Left renal cortex interstitium (tissue), 4 donors: ENCODE data around the gene RPRD1A. TPM values are rescaled to one million over a fixed set of nuclear protein-coding genes. Genes with fewer than 3 reads are reported as not detected.
"Not testable (repeated sequence)": the region's sequence is repeated elsewhere in the genome, so short reads cannot be mapped to it uniquely, and the experiment has no call there.

Experiments
- DNase-seq, 4 donors: peaks; one replicate each; pipeline ENCODE4 v3.0.0-alpha.2; 2013; ENCODE audit warnings: low read depth in 4 of 4, low spot score in 2 of 4, missing footprints in 1 of 4
- polyA plus RNA-seq, 4 donors: library from polyadenylated mRNA; unstranded; fragments of 120-200 nt; gene quantifications; one replicate each; pipeline ENCODE4 v1.2.1, GENCODE V29; 2013; ENCODE audit not compliant: insufficient read length in 4 of 4

The RPRD1A gene
- polyA plus RNA-seq, 4 donors, result 63.0 to 76.7 (median 66.7) TPM

DNA sequence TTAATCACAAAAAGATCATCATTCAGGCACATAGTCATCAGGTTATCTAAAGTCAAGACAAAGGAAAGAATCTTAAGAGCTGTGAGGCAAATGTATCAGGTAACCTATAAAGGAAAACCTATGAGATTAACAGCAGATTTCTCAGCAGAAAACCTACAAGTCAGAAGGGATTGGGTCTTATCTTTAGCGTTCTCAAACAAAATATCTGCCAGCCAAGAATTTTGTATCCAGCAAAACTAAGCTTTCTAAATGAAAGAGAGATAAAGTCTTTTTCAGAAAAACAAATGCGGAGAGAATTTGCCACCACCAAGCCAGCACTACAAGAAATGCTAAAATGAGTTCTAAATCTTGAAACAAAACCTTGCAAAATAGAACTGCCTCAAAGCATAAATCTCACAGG lies 13.8 kb upstream of the RPRD1A start:
- DNase-seq, result not testable (repeated sequence)

DNA sequence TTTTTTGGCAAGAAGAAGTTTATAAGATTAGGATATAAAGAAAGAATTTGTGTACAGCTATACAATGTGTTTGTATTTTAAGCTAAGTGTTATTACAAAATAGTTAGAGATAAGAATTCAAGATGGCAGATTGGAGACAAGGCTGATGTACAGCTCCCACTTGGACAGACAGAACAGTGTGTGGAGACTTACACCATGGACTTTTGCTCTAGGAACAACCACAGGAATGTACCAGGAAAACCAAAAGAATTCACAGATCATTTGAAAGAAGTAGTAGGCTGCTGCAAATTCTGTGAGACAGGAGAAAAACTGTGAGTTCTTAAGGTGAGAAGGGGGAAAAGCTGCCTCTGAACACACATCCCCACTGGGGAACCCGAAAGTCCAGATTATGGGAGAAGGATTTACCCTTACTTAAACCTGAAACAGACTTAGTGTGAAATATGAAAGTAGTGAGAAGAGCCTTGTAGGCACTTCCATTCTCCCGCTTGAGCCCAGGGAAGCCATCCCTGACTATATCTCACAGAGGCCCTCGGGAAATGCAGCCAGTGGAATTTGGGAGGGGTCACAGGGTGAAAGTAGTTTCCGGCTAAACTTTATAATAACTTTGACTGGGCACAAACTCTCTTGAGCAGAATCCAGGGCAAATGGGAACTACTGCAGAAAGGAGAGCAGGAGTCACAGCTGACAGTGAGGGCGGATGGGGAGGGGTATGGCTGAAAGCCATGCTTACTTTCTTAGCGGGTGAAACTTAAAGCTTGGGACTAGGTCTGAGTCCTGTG lies 11.6 kb upstream of the RPRD1A start:
- DNase-seq, result no peak

DNA sequence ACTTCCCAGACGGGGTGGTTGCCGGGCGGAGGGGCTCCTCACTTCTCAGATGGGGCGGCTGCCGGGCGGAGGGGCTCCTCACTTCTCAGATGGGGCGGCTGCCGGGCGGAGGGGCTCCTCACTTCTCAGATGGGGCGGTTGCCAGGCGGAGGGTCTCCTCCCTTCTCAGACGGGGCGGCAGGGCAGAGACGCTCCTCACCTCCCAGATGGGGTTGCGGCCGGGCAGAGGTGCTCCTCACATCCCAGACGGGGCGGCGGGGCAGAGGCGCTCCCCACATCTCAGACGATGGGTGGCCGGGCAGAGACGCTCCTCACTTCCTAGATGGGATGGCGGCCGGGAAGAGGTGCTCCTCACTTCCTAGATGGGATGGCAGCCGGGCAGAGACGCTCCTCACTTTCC lies 10.4 kb upstream of the RPRD1A start:
- not testable (repeated sequence) for DNase-seq

DNA sequence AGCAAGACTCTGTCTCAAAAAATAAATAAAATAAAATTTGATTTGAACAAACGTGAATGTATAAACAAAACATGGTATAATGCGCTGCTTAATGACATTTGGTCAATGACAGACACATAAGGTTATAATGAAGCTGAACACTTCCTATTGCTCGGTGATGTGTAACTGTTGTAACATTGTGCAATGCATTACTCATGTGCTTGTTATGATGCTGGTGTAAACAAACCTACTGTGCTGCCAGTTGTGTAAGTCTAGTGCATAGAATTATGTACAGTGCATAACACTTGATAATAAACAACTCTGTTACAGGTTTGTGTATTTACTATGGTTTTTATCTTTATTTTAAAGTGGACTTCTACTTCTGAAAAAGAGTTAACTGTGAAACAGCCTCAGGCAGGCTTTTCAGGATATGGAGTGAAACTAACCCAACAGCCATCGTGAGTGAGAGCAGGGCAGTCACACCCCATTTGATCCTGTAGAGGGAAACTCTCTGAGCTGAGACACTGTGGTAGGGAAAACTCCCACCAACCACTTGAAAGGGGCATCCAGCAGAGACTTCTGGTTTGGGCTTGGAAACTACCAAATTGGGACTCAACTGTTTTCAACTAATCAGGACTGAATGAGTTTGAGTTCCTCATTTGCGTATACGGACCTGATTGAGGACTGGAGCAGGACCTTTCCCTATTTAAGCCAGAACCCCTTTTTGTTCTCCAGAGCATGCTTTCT lies 8.7 kb upstream of the RPRD1A start:
- peak; percentile 8 to 29 (median 10) for DNase-seq

DNA sequence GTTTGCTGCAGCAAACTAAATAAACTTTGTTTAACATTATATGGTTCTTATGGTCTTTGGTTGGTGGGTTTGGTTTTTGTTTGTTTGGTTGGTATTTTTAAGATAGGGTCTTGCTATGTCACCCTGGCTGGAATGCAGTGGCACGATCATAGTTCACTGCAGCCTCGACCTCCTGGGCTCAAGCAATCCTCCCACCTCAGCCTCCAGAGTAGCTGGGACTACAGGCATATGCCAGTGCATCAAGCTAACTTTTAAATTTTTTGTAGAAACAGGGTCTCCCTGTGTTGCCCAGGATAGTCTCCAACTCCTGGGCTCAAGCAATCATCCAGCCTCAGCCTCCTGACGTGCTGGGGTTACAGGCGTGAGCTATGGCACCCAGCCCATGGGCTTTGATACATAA lies 7.1 kb upstream of the RPRD1A start:
- DNase-seq, result no peak

DNA sequence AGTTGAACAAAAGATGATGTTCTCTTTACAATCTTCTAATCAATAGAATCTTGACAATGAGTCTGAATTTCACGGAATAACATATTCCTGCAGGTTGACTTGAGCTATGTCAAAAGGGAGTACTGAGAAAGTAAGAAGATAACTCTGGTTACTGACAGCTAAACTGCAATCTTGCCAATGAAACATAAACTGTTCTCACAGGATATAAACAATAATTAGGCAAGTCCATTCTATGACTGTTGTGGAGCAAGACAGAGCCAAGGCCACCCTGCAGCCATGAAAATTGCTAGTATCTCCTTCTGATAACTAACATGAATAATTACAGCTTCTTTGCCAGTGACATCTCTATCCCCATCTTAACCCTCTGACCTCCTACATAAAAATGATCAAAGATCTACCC lies 6.3 kb upstream of the RPRD1A start:
- no peak for DNase-seq

DNA sequence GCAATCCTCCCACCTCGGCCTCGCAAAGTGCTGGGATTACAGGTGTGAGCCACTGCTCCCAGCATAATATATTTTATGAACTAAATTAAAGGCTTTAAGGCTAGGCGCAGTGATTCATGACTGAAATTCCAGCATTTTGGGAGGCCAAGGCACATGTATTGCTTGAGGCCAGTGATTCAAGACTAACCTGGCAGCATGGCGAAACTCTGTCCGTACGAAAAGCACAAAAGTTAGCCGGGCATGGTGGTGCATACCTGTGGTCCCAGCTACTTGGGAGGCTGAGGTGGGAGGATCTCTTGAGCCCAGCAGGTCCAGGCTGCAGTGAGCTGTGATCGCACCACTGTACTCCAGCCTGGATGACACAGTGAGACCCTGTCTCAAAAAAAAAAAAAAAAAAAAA lies 5.0 kb upstream of the RPRD1A start:
- not testable (repeated sequence) for DNase-seq

DNA sequence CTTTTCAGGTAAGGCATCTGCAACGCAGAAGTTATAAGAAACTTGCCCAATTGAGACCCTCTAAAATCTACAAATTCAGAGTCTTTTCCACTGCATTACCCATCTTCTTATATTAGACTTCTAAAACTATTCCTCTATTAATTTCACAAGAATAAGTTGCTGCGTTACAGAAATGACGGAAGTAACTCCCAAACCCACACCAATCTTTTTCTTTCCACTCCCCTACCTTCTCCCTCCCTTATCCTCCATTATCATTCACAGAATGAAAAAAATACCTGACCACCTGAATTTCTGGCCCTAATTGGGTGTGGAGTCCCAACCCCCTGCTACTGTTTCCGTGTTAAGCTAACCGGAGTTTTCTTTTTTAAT lies 689 bp downstream of the RPRD1A start:
- peak in 3 of 4 donors; percentile 5 to 29 (median 16) for DNase-seq

DNA sequence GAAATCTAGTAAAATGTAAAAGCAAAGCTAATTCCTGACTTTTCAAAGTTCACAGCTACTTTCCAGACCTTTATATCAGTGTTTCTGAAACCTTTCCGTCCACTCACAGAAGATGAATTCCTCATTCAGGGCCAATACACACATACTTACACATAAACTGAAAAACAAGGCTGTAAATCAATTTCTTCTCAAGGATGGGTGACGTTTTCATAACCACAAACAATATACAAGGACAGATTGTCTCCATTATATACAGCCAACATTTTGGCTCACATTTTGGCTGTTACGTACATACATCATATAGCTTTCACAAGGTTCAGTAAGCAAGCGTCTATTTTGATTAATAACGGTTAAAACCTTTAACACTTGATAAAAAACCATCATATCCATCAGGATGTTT lies 1.4 kb downstream of the RPRD1A start:
- peak in 2 of 4 donors; percentile 13 to 15 for DNase-seq

DNA sequence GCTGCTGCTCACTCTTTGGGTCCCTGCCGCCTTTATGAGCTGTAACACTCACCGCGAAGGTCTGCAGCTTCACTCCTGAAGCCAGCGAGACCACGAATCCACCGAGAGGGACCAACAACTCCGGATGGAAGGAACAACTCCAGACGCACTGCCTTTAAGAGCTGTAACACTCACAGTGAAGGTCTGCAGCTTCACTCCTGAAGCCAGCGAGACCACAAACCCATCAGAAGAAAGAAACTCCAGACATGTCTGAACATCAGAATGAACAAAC lies 2.6 kb downstream of the RPRD1A start:
- not testable (repeated sequence) for DNase-seq

DNA sequence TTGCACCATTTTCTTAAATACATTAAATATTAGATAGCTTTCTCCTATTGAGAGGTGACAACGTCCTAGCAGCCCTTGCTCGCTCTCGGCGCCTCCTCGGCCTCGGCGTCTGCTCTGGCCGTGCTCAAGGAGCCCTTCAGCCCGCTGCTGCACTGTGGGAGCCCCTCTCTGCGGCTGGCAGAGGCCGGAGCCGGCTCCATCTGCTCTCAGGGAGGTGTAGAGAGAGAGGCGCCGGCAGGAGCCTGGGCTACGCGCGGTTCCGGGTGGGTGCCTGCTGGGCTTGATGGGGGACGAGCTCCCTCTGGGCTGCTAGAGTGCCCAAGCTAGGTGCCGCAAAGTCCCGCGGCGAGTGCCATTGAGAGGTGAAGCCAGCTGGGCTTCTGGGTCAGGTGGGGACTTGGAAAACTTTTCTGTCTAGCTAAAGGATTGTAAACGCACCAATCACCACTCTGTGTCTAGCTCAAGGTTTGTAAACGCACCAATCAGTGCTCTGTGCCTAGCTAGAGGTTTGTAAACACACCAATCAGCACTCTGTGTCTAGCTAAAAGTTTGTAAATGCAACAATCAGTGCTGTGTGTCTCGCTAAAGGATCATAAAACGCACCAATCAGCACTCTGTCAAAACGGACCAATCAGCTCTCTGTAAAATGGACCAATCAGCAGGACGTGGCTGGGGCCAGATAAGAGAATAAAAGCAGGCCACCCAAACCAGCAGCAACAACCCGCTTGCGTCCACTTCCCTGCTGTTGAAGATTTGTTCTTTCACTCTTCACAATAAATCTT lies 3.1 kb downstream of the RPRD1A start:
- DNase-seq, result no peak

DNA sequence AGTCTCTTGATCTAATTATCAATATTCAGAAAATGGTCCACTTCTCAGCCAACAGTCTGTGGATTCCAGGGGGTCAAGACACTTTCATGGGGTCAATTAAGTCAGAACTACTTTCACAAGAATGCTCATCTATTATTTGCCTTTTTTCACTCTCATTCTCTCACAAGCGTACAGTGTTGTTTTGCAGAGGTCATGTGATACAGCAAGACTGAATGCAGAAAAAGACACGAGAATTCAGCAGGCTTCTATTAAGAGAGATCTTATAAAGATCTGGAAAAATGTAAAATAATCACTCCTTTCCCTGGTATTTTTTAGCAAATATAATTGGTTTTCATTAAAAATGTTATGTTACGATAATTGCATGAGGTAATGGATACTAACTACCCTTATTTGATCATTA lies 8.7 kb downstream of the RPRD1A start:
- DNase-seq, result no peak

DNA sequence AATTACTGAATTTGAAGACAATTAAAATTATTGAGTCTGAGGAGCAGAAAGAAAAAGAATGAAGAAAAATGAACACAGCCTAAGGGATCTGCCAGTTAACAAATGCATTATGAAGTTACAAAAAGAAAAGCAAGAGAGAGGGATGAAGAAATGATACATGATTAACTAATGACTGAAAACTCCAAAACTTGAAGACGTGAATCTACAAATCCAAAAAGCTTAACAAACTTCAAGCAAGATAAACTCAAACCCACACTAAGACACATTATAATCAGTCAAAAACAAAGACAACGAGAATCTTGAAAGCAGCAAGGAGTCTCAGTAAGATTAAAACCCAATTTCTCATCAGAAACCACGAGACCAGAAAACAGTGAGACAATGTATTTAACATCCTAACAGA lies 15.6 kb downstream of the RPRD1A start:
- DNase-seq, result no peak

DNA sequence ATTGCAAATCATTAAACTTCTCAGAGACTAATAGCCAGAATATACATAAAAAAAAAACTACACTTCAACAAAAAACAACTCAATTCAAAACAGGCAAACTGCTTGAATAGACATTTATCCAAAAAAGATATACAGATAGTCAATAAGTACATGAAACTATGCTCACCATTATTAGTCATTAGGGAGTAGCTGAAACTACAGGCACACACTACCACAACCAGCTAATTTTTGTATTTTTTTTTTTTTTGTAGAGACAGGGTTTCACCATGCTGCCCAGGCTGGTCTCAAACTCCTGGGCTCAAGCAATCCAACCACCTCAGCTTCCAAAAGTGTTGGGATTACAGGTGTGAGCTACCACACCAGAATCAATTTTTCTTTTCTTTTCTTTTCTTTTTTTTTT lies 16.9 kb downstream of the RPRD1A start:
- no peak for DNase-seq

DNA sequence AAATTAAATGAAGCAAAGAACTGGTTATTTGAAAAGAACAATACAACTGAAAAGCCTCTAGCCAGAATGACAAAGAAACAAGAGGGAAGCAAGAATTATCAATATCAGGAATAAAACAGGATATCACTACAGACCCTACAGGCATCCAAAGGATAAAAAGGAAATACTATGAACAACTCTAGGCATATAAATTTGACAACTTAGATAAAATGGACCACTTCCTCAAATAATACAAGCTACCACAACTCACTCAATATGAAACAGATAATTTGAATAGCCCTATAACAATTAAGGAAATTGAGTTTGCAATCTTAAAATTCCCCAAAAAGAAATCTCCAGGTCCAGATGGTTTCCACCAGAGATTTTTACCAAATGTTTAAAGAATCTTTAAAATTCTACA lies 19.8 kb downstream of the RPRD1A start:
- no peak for DNase-seq

DNA sequence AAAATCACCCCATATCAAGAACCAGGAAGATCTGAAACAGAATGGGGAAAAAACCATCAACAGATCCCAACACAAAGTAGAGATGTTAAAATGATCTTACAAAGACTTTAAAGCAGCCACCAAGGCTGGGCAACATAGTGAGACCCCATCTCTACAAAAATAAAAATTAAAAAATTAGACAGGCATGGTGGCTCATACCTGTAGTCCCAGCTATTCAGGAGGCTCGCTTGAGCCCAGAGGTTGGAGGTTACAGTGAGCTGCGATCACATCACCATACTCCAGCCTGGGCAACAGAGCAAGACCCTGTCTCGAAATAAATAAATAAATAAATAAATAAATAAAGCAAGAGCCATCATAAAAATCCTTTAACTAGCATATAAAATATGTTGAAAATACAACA lies 20.5 kb downstream of the RPRD1A start:
- no peak for DNase-seq

DNA sequence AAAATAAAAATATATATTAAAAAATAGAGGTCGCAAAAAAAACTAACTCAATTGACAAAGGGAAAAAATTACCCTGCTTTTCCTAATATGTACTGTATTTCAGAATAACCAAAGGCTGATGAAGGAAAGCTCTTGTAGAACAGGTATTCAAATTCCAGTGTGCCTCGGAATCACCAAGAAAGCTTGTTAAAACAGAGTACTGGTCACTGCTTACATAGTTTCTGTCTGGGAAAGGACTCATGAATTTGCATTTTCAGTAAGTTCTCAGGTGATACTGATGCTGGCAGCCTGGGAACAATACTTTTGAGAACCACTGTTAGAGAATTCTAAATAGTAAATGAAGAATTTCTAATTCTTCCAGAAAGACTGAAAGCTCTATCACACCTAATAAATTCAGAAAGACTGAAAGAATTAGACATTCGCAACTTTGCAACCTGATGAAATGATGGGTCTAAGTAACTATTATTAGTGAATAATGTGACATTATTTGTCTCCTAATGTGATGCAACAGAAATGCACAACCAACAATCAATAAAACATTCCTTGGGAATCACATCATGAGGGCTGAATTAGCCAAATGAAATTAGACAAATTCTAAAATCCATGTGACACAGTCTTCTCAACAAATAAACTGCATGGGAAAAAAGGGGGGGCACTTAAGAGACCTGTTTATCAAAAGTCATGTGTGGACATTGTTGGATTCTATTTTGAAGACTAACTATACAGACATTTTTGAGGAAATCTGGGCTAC lies 21.9 kb downstream of the RPRD1A start:
- no peak for DNase-seq

DNA sequence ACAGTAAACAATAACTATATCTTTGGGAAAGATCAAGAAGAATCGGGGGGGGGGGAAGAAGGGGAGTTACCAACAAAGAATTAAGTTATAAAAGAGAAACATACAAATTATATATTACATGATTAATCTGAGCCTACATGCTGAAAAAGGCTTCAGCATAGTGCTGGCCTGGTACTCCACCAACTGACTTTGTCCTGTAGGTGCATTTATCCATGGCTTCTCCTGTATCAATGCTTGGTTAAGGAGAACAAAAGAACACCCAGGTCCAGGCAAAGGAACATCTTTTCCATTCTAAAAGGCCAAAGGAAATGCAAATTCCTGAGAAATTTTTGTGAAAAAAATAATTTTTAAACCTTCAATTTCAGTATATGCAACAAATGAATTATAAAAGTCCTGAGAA lies 24.2 kb downstream of the RPRD1A start:
- DNase-seq, result no peak

DNA sequence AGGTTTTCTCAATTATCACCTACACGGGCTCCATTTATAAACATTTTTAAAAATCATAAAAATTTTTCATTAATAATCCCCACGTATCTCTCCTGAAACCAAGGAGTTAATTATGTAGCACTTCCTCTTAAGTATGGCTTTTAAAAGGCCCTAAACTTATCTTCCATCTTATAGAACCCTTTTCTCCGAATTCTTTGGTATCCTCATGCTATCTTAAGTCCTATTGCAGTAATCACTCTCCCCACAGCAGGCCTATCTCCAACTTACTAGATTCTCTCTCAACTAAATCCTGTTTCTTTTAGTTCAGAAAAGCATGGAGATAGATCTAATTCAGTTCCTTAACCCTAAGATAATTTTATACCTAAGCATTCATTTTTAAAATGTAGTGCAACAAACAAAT lies 26.2 kb downstream of the RPRD1A start:
- no peak for DNase-seq

DNA sequence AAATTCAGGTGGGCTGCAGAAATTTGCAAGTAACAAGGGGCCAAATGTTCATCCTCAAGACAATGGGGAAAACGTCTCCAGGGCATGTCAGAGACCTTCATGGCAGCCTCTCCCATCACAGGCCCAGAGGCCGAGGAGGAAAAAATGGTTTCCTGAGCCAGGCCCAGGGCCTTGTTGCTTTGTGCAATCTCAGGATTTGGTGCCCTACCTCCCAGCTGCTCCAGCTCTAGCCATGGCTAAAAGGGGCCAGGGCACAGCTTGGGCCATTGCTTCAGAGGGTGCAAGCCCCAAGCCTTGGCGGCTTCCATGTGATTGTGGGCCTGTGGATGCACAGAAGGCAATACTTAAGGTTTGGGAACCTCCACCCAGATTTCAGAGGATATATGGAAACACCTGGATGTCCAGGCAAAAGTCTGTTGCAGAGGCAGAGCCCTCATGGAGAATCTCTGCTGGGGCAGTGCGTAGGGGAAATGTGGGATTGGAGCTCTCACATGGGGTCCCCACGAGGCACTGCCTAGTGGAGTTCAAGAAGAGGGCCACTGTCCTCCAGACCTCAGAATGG lies 29.2 kb downstream of the RPRD1A start:
- DNase-seq, result no peak

DNA sequence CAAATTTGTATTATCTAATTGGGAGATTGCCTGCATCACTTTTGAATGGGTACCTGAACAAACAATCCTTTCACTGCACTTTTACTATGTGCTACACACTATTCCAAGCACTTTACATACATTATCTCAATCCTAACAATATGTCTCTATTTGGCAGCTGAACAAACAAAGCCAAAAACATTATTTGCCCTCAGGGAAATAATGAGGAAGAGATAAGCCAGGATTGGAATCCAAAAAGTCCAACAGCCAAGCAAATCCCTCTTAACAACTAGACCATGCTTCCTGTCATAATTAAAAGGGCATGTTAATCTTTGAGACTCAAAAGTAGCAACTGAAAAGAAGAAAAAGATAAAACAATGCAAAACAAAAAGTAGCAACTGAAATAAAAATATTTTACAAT lies 32.1 kb downstream of the RPRD1A start:
- DNase-seq, result no peak
